GM21360 (cell line): Measurements from ENCODE around the gene TMEM98.
"Not testable (repeated sequence)": the region's sequence is repeated elsewhere in the genome, so short reads cannot be mapped to it uniquely, and the experiment has no call there.

Experiments
- ATAC-seq: cut with Tn5 transposase; IDR thresholded peaks from one replicate; pipeline ENCODE4 v1.9.1; 2021; ENCODE audit warnings: mild to moderate bottlenecking, moderate library complexity; ENCODE audit not compliant: unreplicated experiment

TMEM98 gene

DNA sequence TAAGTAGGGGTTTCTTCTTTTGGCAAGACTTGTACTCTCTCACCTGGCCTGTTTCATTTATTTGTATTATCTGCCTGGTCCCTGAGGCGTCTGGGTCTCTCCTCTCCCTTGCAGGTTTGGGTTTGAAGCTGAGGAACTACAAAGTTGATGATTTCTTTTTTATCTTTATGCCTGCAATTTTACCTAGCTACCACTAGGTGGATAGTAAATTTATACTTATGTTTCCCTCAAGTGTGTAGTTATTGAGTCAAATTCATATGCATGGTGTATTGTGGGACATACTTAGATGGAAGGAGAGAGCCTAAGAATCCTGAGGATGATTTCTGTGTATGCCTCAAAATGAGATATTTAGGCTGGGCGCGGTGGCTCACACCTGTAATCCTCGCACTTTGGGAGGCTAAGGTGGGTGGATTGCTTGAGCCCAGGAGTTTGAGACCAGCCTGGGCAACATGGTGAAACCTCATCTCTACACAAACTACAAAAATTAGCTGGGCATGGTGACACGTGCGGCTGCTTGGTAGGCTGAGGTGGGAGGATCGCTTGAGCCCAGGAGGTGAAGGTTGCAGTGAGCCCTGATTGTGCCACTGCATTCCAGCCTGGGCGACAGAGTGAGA lies 13.6 kb downstream of the TMEM98 start:
- ATAC-seq = no peak

DNA sequence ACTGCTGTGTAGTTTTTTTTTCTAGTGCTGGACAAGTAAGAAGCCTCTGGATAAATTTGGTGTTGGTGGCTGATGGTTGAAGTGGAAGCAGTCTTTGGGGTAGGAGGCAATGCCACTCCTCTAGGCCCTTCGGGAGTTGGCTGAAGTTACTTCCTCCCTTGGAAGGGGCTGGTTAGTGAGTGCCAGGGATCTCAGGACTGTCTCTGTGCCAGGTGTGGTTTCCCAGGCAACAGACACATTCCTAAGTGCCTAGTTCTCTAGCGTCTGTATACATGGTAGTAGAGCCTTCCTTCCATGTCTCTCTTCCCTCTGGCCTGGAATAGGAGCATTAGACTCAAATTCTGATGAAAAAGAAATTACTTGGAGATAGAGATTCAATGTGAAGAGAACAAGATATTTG lies 15.3 kb downstream of the TMEM98 start:
- no peak for ATAC-seq

- ATAC-seq = no peak
Measured at GRCh38 chr17:32943647-32944191, 15.8 kb downstream of the TMEM98 start.

GRCh38 chr17:32944248-32945020 lies 16.5 kb downstream of the TMEM98 start:
- no peak for ATAC-seq

DNA sequence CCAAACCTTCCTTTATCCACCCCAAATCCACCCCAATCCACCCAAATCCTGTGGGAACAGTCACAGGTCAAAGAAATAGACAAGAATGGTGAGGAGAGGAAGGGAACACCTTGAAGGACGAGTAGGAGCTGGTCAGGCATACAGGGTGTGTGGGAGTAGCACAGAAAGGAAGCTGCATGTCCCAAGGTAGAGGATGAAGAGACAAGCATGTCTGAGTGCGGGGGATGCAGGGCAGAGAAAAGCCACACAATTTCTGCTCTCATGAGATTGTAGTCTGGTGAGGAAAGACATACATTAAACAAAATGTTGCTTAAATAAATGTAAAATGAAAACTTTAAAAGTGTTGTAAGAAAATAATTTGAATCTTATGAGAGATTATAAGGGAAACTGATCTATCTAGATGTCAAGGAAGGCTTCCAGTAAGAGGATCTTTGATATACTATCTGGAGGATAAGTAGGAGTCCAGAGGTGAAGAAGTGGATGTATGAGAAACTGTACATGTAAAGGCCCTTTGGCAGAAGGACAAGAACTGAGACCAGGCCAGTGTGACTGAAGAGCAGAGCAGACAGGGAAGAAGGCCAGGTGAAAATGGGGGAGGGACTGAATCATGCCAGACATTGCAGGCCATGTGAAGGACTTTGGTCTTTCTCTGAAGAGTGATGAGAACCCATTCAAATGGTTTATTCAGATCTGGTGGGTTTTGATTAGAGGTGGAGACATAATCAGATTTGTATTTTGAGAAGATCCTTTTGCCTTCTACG lies 18.6 kb downstream of the TMEM98 start:
- ATAC-seq = no peak

GRCh38 chr17:32947736-32948135 lies 19.8 kb downstream of the TMEM98 start:
- ATAC-seq = no peak

GRCh38 chr17:32949181-32949580 lies 21.2 kb downstream of the TMEM98 start:
- ATAC-seq = no peak

DNA sequence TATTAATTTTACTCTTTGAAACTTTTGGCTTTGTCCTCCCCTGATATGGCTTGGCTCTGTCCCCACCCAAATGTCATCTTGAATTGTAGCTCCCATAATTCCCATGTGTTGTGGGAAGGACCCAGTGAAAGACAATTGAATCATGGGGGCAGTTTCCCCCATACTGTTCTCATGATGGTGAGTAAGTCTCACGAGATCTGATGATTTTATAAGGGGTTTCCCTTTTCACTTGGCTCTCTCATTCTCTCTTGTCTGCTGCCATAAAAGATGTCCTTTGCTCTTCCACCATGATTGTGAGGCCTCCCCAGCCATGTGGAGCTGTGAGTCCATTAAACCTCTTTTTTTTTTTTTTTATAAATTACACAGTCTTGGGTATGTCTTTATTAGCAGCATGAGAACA lies 24.5 kb downstream of the TMEM98 start:
- ATAC-seq = not testable (repeated sequence)

- ATAC-seq = no peak
Measured at GRCh38 chr17:32953045-32953444, 25.1 kb downstream of the TMEM98 start.

DNA sequence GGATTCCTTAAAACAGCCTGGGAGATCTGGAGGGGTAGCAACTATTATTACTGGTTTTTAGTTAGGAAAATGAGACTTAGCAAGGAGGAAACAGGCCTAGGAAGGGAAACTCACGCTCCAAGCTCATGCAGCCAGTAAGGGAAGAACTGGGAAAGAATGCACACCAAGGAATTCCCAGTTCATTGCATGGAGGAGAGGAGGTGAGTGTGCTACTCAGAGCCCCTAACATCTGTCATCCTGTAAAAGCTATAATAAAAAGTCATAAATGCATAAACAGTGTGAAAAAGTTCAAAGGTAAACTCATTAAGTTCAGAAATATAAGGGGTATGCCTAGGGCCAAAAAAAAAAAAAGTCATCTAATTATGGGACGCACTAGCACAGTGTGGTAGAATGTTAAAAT lies 25.9 kb downstream of the TMEM98 start:
- no peak for ATAC-seq

- ATAC-seq = no peak
Measured at GRCh38 chr17:32954477-32954876, 26.5 kb downstream of the TMEM98 start.

DNA sequence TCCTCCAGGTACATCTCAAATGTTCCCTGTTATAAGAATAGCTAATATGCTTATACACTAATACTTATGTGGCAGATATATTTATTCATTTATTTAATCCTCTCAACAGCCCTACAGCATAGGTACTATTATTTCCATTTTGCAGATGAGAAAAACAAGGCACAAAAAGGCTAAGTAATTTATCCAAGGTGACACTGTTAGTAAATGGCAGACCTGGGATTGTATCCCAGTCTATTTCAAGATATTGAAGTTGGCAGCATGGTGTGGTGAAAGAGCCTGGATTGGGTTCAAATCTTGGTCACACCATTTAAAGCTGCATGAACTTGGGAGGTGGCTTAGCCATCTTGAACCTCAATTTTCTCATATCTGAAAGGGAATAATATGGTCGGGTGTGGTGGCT lies 27.2 kb downstream of the TMEM98 start:
- ATAC-seq = no peak

GRCh38 chr17:32956240-32956970 lies 28.5 kb downstream of the TMEM98 start:
- no peak for ATAC-seq

DNA sequence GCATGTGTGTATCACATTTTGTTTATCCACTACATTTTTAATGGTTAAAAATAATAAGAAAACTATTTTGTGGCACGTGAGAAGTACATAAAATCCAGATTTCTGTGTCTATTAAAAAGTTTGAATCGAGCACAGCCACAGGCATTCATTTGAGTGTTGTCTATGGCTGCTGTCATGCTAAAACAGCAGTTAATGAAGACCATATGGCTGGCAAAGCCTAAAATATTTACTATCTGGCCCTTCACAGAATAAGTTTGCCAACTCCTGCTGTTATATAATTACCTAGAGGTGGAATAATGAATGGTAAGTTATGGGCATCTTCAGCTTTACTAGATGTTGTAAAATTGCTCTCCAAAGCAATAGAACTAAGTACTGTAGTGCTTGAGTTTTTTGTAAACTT lies 30.5 kb downstream of the TMEM98 start:
- ATAC-seq = no peak

DNA sequence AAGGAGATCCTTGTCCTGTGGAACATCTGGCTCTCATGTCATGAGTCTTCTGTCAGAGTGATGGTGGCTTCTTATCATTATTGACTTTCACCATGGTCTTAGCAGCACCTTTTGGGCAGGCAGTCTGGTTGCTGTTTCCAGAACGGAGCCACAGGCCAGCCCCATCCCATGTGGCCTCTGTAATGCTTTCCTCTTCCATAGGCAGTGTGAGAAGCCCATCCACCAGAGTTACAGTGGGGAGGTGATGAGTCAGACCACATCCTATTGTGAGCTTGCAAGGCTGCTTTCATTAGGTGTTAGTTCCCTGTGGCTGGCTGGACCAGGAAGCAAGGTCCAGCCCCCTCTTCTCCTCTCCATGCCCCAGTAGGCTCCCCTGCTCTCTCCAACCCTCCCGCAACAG lies 32.9 kb downstream of the TMEM98 start:
- ATAC-seq = no peak

- ATAC-seq = no peak
Measured at GRCh38 chr17:32962320-32962711, 34.4 kb downstream of the TMEM98 start.

DNA sequence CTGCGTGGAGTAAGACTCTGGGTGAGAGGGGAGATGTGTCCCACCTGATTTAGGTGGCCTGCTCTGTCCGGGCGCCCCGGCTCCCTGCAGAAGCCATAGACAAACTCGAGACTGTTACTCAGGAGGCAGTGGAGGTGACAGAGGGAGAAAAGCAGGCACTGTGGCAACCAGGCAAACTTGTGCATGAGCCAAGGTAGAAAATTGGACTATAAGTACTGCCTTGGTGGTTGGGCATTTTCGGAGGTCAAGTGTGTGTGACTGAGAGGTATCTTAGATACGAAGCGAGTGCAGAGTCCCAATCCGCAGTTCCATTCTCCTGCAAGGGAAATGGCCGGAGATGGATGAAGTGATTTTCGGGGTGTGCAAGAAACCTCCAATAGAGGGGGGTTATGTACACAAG lies 36.6 kb downstream of the TMEM98 start:
- ATAC-seq = no peak

DNA sequence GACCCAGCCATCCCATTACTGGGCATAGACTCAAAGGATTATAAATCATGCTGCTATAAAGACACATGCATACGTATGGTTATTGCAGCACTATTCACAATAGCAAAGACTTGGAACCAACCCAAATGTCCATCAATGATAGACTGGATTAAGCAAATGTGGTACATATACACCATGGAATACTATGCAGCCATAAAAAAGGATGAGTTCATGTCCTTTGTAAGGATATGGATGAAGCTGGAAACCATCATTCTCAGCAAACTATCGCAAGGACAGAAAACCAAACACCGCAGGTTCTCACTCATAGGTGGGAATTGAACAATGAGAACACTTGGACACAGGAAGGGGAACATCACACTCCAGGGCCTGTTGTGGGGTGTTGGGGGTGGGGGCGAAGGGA lies 41.3 kb downstream of the TMEM98 start:
- ATAC-seq = not testable (repeated sequence)

DNA sequence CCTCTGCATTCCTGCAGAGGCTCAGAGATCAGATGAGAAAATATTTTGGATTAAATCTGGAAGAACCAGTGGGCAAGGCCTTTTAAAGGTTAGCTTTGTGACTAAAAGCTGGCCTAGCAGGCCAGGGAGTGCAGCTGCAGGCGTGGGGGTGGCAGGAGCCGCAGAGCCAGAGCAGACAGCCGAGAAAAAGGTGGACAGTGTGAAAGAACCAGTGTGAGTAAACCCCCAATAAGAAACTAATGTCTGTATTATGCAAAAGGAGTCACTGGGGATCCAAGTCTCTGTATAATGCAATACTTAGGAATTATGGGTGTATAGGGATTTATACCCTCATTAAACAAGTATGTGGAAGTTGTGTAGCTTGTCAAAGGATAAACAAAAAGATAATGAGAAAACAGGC lies 42.3 kb downstream of the TMEM98 start:
- ATAC-seq = no peak

DNA sequence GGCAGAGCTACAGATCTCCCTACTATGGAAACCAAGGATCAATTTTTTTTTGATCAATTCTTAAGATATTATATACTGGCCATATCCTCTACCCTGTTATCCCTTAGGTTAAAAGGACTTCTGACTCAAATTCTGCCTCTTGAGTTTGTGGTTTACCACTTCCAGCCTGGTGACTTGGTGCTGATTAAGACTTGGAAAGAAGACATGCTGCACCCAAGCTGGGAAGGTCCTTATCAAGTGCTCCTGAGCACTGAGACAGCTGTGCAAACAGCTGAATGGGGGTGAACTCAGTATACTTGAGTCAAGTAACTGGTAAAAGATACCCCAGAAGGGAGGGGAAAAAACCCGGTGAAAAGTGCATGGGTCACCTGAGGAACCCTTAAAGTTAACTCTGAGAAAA lies 43.2 kb downstream of the TMEM98 start:
- ATAC-seq = no peak

GRCh38 chr17:32976131-32976530 lies 48.2 kb downstream of the TMEM98 start:
- ATAC-seq = no peak
